Measurements from ENCODE around the gene CNDP1.
A peak's percentile ranks its signal among the peaks of the same experiment; 100 is the strongest.

Gene CNDP1

GRCh38 chr18:74532511-74533025, 1.7 kb upstream of the CNDP1 start:
- Histone ChIP-seq H2BK120ac (ENCODE audit: low read depth, low read length) (no peak overlapping the region), H3K18ac (ENCODE audit: low read length) (peak overlapping the region; percentile 5), H4K91ac (ENCODE audit: low read depth, low read length, poor library complexity) (no peak overlapping the region), H3K9me3 (replicated peaks in 1 of 2; ENCODE audit: control insufficient read depth in 2 of 2, insufficient read depth in 1 of 2, low read depth in 1 of 2, low read length in 2 of 2) (peaks cover 0 to 2% of the 10 kb centered on the region in 2 donors), H3K23ac (ENCODE audit: low read depth, low read length, poor library complexity) (no peak overlapping the region), H2BK15ac (ENCODE audit: low read length) (no peak overlapping the region), H2BK5ac (ENCODE audit: low read length) (no peak overlapping the region), H3K4me3 (ENCODE audit: low read length in 2 of 2) (no peak overlapping the region), H2AK5ac (ENCODE audit: low read depth, low read length) (no peak overlapping the region), H4K8ac (ENCODE audit: low read depth, low read length) (no peak overlapping the region), H2AFZ (ENCODE audit: low read length) (no peak overlapping the region), H3K36me3 (replicated peaks in 1 of 2; ENCODE audit: control insufficient read depth in 2 of 2, insufficient read depth in 2 of 2, low read length in 2 of 2) (no peaks in the 10 kb centered on the region), H3K9ac (ENCODE audit: low read depth, low read length, poor library complexity) (no peak overlapping the region), H2BK12ac (ENCODE audit: low read length) (no peak overlapping the region), H3K79me1 (ENCODE audit: low read depth, low read length) (no peaks in the 10 kb centered on the region), H3K27ac (replicated peaks; ENCODE audit: low read length) (no peak overlapping the region), H3K4ac (ENCODE audit: low read length) (no peak overlapping the region), H3K27me3 (ENCODE audit: control insufficient read depth in 3 of 3, insufficient read depth in 3 of 3, low read depth in 1 of 3, low read length in 3 of 3) (peaks cover 0 to 28% (median 0%) of the 10 kb centered on the region in 3 experiments), H3K14ac (ENCODE audit: low read length) (no peak overlapping the region), H3K4me1 (ENCODE audit: control insufficient read depth in 2 of 2, insufficient read depth in 1 of 2, low read depth in 1 of 2, low read length in 2 of 2) (peaks cover 0 to 4% of the 10 kb centered on the region in 2 donors), H3K4me2 (ENCODE audit: insufficient read depth, low read length, poor library complexity, severe bottlenecking) (no peak overlapping the region)
- no peak for DNase-seq (ENCODE audit: low spot score)
- WGBS, 2 donors (ENCODE audit: extremely low coverage in 2 of 2, insufficient read length in 2 of 2, insufficient replicate concordance in 1 of 2), result no CpG with 5 or more reads among the region's 9 CpGs

- DNase-seq (ENCODE audit: low spot score), result no peak
- Histone ChIP-seq H4K8ac (ENCODE audit: low read depth, low read length) (no peak overlapping the region), H3K4me2 (ENCODE audit: insufficient read depth, low read length, poor library complexity, severe bottlenecking) (no peak overlapping the region)
These were observed 634 bp upstream of the CNDP1 start for GRCh38 chr18:74533666-74534065.

GRCh38 chr18:74534981-74535649, 815 bp downstream of the CNDP1 start:
- Histone ChIP-seq H4K91ac (ENCODE audit: low read depth, low read length, poor library complexity) (no peak overlapping the region), H3K27me3 (ENCODE audit: control insufficient read depth in 3 of 3, insufficient read depth in 3 of 3, low read depth in 1 of 3, low read length in 3 of 3) (peaks cover 0 to 27% (median 0%) of the 10 kb centered on the region in 3 experiments), H3K4ac (ENCODE audit: low read length) (no peak overlapping the region)

More at GRCh38 chr18:74533666-74534065, 634 bp upstream of the CNDP1 start:
- peaks cover 0 to 28% (median 0%) of the 10 kb centered on the region in 3 experiments for H3K27me3 ChIP-seq (ENCODE audit: control insufficient read depth in 3 of 3, insufficient read depth in 3 of 3, low read depth in 1 of 3, low read length in 3 of 3)
- no peak overlapping the region for H3K27ac ChIP-seq (replicated peaks; ENCODE audit: low read length)
- H3K4me3 ChIP-seq (ENCODE audit: low read length in 2 of 2), result no peak overlapping the region
- peaks cover 0 to 2% of the 10 kb centered on the region in 2 donors for H3K9me3 ChIP-seq (replicated peaks in 1 of 2; ENCODE audit: control insufficient read depth in 2 of 2, insufficient read depth in 1 of 2, low read depth in 1 of 2, low read length in 2 of 2)
- peak overlapping the region; percentile 66 for H2AFZ ChIP-seq (ENCODE audit: low read length)
- no peak overlapping the region for H3K9ac ChIP-seq (ENCODE audit: low read depth, low read length, poor library complexity)
- H2BK12ac ChIP-seq (ENCODE audit: low read length), result no peak overlapping the region
- no peak overlapping the region for H4K91ac ChIP-seq (ENCODE audit: low read depth, low read length, poor library complexity)
- WGBS, 2 donors (ENCODE audit: extremely low coverage in 2 of 2, insufficient read length in 2 of 2, insufficient replicate concordance in 1 of 2), result no CpG with 5 or more reads among the region's 12 CpGs
- no peak overlapping the region for H3K14ac ChIP-seq (ENCODE audit: low read length)
- H3K23ac ChIP-seq (ENCODE audit: low read depth, low read length, poor library complexity), result no peak overlapping the region
- H3K18ac ChIP-seq (ENCODE audit: low read length), result peak overlapping the region; percentile 33
- no peak overlapping the region for H2BK15ac ChIP-seq (ENCODE audit: low read length)
- no peak overlapping the region for H2AK5ac ChIP-seq (ENCODE audit: low read depth, low read length)
- no peaks in the 10 kb centered on the region for H3K36me3 ChIP-seq (replicated peaks in 1 of 2; ENCODE audit: control insufficient read depth in 2 of 2, insufficient read depth in 2 of 2, low read length in 2 of 2)
- peaks cover 0 to 4% of the 10 kb centered on the region in 2 donors for H3K4me1 ChIP-seq (ENCODE audit: control insufficient read depth in 2 of 2, insufficient read depth in 1 of 2, low read depth in 1 of 2, low read length in 2 of 2)
- no peak overlapping the region for H2BK120ac ChIP-seq (ENCODE audit: low read depth, low read length)
- H2BK5ac ChIP-seq (ENCODE audit: low read length), result no peak overlapping the region
- H3K79me1 ChIP-seq (ENCODE audit: low read depth, low read length), result no peaks in the 10 kb centered on the region
- no peak overlapping the region for H3K4ac ChIP-seq (ENCODE audit: low read length)

GRCh38 chr18:74539289-74539688, 5.0 kb downstream of the CNDP1 start:
- Histone ChIP-seq H3K4ac (ENCODE audit: low read length) (no peak overlapping the region), H3K4me3 (ENCODE audit: low read length in 2 of 2) (peak overlapping the region in 1 of 2 donors; percentile 14), H2AFZ (ENCODE audit: low read length) (no peak overlapping the region), H3K79me1 (ENCODE audit: low read depth, low read length) (no peaks in the 10 kb centered on the region), H4K91ac (ENCODE audit: low read depth, low read length, poor library complexity) (no peak overlapping the region), H3K18ac (ENCODE audit: low read length) (peak overlapping the region; percentile 5), H4K8ac (ENCODE audit: low read depth, low read length) (no peak overlapping the region), H3K27ac (replicated peaks; ENCODE audit: low read length) (no peak overlapping the region), H3K14ac (ENCODE audit: low read length) (no peak overlapping the region), H2BK5ac (ENCODE audit: low read length) (no peak overlapping the region), H3K9me3 (replicated peaks in 1 of 2; ENCODE audit: control insufficient read depth in 2 of 2, insufficient read depth in 1 of 2, low read depth in 1 of 2, low read length in 2 of 2) (no peaks in the 10 kb centered on the region), H2BK15ac (ENCODE audit: low read length) (no peak overlapping the region), H3K4me2 (ENCODE audit: insufficient read depth, low read length, poor library complexity, severe bottlenecking) (no peak overlapping the region), H3K4me1 (ENCODE audit: control insufficient read depth in 2 of 2, insufficient read depth in 1 of 2, low read depth in 1 of 2, low read length in 2 of 2) (no peaks in the 10 kb centered on the region), H3K9ac (ENCODE audit: low read depth, low read length, poor library complexity) (no peak overlapping the region), H2BK120ac (ENCODE audit: low read depth, low read length) (no peak overlapping the region), H3K27me3 (ENCODE audit: control insufficient read depth in 3 of 3, insufficient read depth in 3 of 3, low read depth in 1 of 3, low read length in 3 of 3) (peaks cover 0 to 25% (median 0%) of the 10 kb centered on the region in 3 experiments), H3K36me3 (replicated peaks in 1 of 2; ENCODE audit: control insufficient read depth in 2 of 2, insufficient read depth in 2 of 2, low read length in 2 of 2) (no peaks in the 10 kb centered on the region), H2BK12ac (ENCODE audit: low read length) (no peak overlapping the region), H2AK5ac (ENCODE audit: low read depth, low read length) (no peak overlapping the region), H3K23ac (ENCODE audit: low read depth, low read length, poor library complexity) (no peak overlapping the region)
- WGBS, 2 donors (ENCODE audit: extremely low coverage in 2 of 2, insufficient read length in 2 of 2, insufficient replicate concordance in 1 of 2), result no CpG with 5 or more reads among the region's 11 CpGs
- no peak for DNase-seq (ENCODE audit: low spot score)

More at GRCh38 chr18:74534981-74535649, 815 bp downstream of the CNDP1 start:
- Histone ChIP-seq H3K27ac (replicated peaks; ENCODE audit: low read length) (no peak overlapping the region), H2AK5ac (ENCODE audit: low read depth, low read length) (no peak overlapping the region), H2BK15ac (ENCODE audit: low read length) (no peak overlapping the region), H2BK120ac (ENCODE audit: low read depth, low read length) (no peak overlapping the region), H2BK5ac (ENCODE audit: low read length) (no peak overlapping the region), H3K9ac (ENCODE audit: low read depth, low read length, poor library complexity) (no peak overlapping the region), H3K9me3 (replicated peaks in 1 of 2; ENCODE audit: control insufficient read depth in 2 of 2, insufficient read depth in 1 of 2, low read depth in 1 of 2, low read length in 2 of 2) (peaks cover 0 to 2% of the 10 kb centered on the region in 2 donors), H2BK12ac (ENCODE audit: low read length) (no peak overlapping the region), H3K18ac (ENCODE audit: low read length) (no peak overlapping the region), H3K36me3 (replicated peaks in 1 of 2; ENCODE audit: control insufficient read depth in 2 of 2, insufficient read depth in 2 of 2, low read length in 2 of 2) (no peaks in the 10 kb centered on the region), H3K14ac (ENCODE audit: low read length) (no peak overlapping the region), H4K8ac (ENCODE audit: low read depth, low read length) (no peak overlapping the region), H3K4me2 (ENCODE audit: insufficient read depth, low read length, poor library complexity, severe bottlenecking) (no peak overlapping the region), H3K4me1 (ENCODE audit: control insufficient read depth in 2 of 2, insufficient read depth in 1 of 2, low read depth in 1 of 2, low read length in 2 of 2) (peaks cover 0 to 4% of the 10 kb centered on the region in 2 donors), H3K4me3 (ENCODE audit: low read length in 2 of 2) (no peak overlapping the region), H2AFZ (ENCODE audit: low read length) (no peak overlapping the region), H3K79me1 (ENCODE audit: low read depth, low read length) (no peaks in the 10 kb centered on the region), H3K23ac (ENCODE audit: low read depth, low read length, poor library complexity) (no peak overlapping the region)
- WGBS, 2 donors (ENCODE audit: extremely low coverage in 2 of 2, insufficient read length in 2 of 2, insufficient replicate concordance in 1 of 2), result no CpG with 5 or more reads among the region's 9 CpGs
- no peak for DNase-seq (ENCODE audit: low spot score)

Data from neuronal stem cell (in vitro differentiated cells).